Caki2 (cell line): Measurements from ENCODE around the gene NINJ1. TPM values are rescaled to one million over a fixed set of nuclear protein-coding genes. Genes with fewer than 3 reads are reported as not detected.
A peak's percentile ranks its signal among the peaks of the same experiment; 100 is the strongest.
"Not testable (repeated sequence)": the region's sequence is repeated elsewhere in the genome, so short reads cannot be mapped to it uniquely, and the experiment has no call there.

Experiments used
- DNase-seq: peaks from one replicate; pipeline ENCODE4 v3.0.0-alpha.2; 2015; ENCODE audit warnings: low read depth
- in situ Hi-C: cut with HindIII; loops from 2 replicates; pipeline ENCODE4 v1.10.0; 2016; ENCODE audit warnings: low sequenced_read_pairs, low pct_unique_long_range_greater_than_20kb, mixed read lengths
- total RNA-seq: library from RNA; depleted of rRNA; stranded (reverse); fragments of >200 nt; shearing (Covaris generic); gene quantifications from 2 replicates; pipeline ENCODE4 v1.2.3, GENCODE V29; 2014; ENCODE audit warnings: low replicate concordance

Gene NINJ1
- total RNA-seq, 1 experiment from 2014 or later: 53.5 TPM

DNA sequence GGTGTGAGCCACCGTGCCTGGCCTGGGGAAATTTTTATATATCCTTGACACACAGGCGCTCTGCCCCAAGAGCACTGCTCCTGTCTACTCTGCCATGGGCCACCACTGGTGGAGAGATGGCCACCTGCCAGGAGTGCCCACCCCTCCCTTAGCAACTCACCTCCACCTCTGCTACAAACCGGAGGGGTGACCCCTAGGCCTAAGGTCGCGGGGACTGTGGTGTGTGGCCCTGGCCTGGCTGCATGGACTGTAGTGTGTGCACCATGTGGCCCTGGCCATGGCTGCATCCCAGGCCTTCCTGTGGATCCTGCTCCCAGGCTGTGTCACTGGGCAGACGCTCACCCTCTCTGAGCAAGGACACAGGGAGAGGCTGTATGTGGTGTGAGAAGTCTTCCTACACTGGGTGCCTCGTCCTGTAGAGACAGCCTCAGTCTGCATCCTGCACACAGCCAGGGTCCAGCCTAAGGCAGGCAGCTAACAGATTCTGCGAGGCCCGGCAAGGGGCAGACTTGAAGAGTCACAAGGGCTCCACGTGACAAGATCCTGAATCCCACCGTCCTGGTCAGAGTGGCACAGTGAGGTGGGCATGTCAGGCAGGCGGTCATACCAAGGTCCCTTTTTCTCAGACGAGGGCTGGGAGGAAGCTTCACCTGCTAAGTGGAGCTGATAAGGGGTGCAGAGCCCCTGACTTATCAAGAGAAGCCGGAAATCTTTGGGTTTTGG, 10.3 kb downstream of the NINJ1 start:
- no peak for DNase-seq
- in situ Hi-C loops: no loop called here

DNA sequence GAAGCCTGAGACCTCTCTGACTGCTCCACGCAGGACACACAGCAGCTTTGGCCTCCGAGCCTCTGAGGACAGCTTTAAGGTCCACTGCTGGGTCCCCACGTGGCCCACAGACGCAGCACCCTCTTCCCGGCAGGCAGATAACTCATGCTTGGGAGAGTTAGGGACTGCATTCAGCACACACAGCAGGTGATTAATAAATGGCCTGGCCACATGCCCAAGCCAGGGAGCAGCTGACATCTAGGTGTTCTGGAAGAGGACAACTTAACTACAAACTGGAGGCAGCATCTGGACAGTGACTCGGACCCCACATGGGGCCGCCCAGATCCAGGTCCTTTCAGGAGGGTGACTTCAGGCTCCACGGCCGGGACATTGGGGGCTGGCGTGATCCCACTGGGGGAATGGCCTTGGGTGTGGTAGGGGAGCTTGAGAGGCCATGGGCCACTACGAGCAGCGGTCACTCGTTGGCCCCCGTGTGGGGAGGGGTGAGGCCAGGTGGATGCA, 11.3 kb downstream of the NINJ1 start:
- in situ Hi-C loops: no loop called here
- DNase-seq: no peak

DNA sequence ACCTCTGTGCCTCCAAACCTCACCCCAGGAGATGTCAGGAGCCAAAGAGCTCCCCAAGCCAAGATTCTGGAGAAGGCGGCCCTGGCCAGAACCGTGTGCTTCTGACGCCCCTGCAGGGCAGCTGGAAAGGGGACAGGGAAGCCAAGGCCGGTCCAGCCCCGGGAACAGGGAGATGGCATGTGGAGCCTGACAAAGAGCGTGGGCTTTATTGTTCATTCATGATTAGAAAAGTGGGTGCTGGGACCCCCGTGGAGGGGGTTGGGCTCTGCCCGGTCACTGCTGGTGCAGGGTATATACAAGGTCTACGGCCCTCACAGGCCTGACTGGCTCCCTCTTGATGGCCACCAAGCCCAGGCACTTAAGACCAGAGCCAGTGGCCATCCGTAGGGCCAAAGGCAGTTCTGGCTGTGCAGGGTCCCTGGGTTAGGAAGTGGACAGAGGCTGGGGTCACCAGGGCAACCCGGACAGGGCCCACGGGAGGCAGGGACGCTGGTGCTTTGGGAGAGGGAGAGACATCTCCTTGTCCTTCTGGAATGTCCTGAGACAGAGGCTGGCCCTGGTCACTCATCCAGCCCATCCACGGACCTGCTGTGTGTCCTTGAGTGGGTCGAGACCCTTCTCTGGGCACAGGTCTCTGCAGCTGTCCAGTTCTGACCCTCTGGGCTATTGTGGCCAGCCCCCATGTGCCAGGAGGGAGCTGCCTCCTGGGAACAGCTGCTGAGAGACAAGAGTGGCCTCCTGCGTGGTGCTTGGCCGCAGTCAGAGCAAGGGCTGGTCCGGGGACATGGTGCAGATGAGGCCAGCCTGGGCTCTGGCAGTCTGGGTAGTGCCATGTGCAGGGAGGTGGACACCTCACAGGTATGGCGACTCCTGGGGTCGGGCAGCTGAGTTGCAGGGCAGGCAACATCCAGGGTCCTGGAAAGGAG, 12.5 kb downstream of the NINJ1 start:
- DNase-seq: no peak
- in situ Hi-C loops: no loop called here

DNA sequence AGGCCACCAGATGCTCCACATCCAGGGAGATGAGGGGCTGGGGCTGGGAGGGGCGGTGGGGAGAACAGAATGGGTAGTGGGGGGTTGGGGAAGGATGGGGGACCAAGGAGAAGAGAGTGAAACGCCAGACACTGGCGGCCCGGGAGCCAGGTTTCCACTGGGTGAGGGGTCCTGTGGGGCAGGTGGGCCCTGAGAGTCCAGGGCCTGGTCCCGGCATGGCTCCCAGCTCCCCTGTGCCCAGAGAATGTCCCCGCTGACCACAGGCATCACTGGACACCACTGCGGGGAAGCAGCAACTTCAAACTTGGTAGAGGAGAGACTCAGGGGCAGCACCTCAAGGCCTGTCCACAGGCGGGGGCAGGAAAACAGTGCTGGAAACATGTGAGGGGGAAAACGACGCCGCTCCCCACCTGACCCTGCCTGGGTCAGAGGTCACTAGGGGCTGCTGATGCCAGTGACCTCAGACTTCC, 13.2 kb downstream of the NINJ1 start:
- no peak for DNase-seq
- in situ Hi-C loops: no loop called here

DNA sequence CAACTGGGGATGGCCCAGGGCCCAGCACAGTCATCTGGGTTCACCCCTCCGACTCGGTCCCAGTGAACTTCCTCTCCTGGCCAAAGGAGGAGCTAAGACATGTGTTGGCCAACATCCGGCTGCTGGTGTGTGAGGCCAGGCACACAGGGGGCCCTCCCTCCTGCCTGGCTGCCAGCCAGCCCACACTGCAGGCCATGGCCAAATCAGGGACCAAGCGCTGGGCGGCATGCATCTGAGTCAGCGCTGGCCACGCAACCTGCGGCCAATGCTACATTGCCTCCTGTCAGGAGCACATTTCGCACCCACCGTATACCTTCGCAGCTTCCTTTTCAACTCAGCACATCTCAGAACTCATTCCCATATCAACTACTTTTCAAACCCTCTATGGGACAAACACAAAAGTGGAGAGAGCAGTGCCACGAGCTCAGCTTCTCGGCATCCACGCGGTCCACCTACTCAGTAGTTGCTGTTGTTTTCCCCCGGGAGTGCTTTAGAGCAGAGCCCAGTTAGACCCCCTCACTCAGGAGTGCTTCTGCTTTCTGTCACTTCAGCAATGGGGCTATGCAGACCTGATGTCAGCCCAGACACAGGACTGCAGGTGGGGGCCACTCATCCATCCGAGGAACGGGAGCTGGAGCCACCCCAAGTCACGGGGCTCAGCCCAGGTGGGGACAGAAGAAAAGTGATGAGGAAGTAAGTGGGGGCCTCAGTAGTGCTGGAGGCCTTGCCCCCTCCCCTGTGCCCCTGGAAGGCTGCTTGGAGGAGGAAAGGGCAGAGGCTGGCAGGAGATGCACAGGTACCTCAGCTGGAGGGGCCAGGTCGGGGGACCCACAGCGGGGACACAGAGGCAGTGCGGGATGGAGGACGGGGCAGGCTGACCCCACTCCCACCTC, 13.9 kb downstream of the NINJ1 start:
- DNase-seq: peak; percentile 93
- in situ Hi-C loops: no loop called here

DNA sequence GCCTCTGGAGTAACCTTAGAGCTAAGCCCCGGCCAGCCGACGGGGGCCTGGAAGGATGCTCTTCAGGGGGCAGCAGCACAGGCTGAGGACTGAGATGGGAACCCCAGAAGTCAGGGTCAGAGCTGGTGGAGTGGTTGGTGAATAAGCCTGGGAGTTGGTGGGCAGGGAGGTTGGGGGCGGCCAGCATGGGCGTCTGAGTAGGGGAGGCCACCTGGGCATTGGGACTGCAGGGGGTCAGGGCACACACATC, 14.4 kb downstream of the NINJ1 start:
- DNase-seq: no peak
- in situ Hi-C loops: no loop called here

DNA sequence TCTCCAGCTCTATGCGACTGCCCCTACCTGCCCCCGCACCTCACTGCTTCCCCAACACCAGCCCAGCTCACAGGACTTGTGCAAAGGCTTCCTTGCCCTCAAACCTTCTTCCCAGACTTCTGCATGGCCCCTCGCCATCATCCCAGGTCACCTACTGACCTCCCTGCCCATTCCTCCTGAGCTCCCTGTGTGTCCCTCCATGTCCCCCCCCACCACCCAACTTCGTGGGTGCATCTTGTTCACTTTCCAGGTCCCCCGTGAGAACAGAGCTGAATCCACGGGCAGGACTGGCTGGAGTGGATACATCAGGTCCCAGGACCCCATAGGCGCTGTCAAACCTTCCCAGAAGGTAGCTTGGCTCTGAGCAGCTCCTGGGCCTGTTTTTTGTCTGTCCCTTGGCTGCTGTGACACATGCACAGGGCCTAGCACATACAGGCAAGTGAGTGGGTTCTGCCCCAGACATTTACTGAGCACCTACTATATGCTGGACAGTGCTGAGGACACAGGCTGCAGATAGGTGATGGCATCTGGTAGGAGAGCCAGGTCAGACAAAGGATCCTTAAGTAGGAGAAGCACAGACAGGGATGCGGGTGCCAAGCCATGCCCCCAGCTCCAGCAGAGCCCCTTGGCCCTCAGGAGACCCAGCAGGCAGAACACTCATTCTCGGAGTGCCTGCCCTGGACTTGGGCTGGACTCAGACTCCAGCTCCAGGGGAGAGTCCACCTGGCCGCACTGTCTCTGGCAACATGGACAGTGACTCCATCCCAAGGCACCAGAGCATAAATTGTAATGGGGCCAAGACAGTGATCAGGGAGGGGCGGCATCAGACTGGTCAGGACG, 15.0 kb downstream of the NINJ1 start:
- no peak for DNase-seq
- in situ Hi-C loops: no loop called here

DNA sequence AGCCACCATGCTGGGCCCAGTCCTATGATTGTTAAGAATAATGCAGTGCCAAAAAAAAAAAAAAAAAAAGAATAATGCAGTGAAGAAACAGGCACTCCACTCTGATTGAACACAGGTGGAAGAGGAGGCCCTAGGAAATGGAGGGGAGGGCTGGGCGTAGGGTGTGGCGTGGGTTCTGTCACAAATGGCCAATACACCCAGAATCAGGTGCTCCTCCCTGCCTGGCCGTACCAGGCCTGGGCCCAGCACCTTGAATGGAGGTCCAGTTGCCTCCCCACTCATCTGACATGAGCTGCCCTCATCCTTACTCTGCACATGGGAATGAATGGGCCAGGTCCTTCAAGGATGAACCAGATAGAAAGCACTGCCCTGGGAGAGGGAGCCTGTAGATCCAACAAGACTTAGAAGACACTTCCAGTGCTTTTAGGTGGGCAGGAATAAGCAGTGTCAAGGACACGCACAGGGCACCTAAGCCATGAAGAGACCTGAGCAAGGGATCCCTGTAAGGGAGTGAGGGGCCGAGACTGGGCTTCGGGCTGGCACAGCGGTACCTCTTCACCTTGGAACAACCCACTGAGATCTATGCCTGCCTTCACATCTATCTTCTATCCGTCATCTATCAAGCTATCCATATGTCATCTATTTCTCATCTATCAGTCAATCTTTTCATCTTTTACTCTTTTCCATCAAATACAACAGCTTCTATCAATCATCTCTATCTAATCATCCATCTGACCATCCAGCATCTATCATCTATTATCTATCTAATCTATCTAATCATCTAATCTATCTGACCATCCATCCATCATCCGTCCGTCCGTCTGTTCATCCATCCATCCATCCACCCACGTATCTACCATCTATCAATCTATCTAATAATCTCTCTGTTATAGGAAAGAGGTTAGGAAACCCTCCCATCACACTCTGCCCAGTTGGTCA, 15.9 kb downstream of the NINJ1 start:
- in situ Hi-C loops: no loop called here
- no peak for DNase-seq

DNA sequence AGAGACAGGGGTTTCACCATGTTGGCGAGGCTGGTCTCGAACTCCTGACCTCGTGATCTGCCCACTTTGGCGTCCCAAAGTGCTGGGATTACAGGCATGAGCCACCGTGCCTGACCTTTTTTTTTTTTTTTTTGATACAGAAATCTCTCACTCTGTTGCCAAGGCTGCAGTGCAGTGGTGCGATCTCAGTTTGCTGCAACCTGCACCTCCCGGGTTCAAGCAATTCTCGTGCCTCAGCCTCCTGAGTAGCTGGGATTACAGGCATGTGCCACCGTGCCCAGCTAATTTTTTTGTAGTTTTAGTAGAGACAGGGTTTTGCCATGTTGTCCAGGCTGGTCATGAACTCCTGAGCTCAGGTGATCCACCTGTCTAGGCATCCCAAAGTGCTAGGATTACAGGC, 16.5 kb downstream of the NINJ1 start:
- in situ Hi-C loops, DNase-seq: not testable (repeated sequence)

DNA sequence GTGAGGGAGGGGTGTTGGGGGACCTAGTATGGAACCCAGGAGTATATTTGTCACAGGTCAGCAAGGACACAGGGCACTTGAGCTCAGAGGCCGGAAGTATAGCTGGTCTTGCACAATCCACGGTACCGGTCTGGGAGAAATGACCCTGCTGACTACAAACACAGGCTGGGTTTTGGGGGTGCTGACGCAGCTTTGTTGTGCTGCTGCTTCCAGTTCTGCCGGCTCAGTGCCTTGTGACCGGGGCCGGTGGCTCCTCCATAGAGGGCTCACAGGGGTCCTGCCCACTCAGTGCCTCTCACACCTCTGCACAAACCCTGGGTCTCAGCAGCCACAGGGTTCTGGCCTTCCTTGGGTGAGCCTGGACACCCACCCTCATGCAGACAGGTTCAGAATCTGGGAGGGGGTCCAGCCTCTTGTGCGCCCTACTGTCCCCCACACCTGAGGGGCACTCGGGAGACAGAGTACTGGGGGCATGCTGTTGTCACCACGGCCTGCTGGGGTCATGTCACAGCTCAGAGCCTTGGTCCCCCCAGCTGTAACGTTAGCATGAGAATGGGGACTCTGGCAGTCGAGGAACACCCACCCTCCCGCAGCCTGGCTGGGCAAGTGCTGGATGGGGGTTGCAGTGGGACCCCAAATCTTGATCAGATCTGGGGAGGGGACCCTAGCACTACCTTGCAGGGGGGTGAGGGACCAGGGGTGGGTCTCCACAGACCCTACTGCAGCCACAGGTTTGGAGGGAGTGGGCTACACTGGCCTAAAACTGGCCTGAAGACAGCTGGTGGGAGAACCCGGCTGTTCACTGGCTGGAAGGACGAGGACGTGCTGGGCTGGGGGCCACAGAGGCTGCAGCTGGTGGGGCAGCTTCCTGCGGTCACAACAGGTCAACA, 17.7 kb downstream of the NINJ1 start:
- in situ Hi-C loops: no loop called here
- no peak for DNase-seq

DNA sequence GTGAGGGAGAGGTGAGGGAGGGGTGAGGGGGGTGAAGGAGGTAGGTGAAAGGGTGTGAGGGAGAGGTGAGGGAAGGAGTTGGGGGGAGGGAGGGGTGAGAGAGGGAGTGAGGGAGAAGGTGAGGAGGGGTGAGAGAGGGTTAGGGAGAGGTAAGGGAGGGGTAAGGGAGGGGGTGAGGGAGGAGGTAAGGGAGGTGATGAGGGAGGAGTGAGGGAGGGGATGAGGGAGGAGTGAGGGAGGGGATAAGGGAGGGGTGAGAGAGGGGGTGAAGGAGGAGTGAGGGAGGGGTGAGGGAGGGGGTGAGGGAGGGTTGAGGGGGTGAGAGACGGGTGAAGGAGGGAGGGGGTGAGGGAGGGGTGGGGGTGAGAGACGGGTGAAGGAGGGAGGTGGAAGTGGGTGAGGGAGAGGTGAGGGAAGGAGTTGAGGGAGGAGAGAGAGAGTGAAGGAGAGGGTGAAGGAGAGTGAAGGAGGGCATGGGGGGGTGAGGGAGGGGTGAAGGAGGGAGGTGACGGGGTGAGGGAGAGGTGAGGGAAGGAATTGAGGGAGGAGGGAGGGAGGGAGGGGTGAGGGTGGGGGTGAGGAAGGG, 18.5 kb downstream of the NINJ1 start:
- no peak for DNase-seq
- in situ Hi-C loops: no loop called here

DNA sequence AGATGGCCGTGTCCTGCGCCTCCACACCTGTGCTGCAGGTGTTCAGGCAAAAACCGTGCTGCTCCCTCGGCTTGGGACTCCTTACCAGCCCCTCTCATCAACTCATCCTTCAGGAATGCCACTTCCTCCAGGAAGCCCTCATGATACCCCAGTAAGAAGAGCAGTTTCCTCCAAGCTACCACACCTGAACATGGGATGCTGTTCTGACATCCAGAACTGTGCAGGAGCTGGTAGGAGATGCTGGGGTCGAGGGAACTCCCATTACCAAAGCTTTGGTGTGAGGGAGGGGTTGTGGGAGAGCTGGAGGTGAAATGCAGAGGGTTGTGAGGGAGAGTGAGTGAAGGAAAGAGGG, 19.1 kb downstream of the NINJ1 start:
- no peak for DNase-seq

DNA sequence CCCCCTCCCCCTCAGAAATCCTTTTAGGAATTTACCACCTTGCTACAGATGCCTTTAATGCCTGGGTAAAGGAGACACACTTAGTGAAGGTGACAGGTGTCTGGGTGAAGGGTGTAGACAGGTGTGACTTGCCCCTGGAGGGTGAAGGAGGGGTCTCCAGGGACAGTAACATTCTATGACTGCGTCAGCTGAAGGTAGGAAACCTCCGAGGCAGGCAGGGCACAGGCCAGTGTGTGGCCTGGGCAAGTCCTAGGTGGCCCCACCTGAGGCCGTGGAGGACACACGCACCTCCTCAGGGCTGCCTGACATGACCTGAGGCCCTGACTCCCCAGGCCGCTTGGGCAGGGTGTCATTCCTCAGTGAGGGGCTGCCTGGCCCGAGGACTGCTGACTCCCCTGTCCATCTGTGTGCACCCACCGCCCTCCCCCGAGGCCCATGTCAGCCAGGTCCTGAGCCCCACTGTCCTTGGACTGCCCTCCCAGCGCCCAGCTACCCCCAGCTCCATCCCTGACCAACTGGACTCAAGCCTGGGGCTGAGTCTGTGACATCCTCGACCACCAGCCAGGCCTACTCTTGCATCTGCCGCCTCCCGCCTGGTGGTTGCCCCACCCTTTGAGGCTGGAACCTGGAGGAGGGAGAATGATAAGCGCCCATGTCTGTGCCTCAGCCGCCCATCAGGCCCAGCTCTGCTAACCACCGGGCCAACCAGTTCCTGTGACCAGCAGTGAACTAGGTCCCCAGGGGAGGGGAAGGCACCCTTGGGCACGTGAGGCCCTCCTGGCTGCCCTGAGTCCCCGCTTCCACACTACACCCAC, 19.7 kb downstream of the NINJ1 start:
- DNase-seq: no peak
- in situ Hi-C loops: no loop called here

More for the DNA sequence above, 19.1 kb downstream of the NINJ1 start:
- in situ Hi-C loops: no loop called here

DNA sequence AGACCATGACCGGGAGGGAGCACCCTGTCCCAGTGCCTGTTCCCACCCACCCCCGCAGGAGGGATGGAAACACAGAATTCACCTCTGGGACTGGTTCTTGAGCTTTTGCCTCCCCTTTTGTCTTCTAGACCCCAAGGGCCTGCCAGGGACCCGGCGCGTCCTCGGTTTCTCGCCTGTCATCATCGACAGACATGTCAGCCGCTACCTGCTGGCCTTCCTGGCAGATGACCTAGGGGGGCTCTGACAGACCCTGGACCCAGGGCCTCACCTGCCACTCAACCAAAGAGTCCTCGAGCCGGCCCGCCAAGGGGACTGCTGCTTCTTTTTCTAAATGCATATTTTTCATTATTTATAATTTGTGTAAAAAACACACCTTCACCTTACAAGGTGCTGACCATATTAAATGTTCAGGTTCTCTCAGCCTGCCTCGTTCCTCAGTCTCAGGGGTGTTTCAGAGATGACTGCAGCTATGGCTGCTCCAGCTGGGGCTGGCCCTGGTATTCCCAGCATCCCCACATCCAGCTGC, 21.1 kb downstream of the NINJ1 start:
- no peak for DNase-seq
- in situ Hi-C loops: no loop called here
